ENCODE data around the gene UPK2.

- TF ChIP-seq POLR2AphosphoS5 (IDR thresholded peaks at IDR 0.05; ENCODE audit: borderline replicate concordance, low read depth, low read length) (no peak), FOXP2 (optimal IDR thresholded peaks at IDR 0.05; ENCODE audit: control extremely low read depth, extremely low read length, insufficient read depth) (no peak)
Measured at GRCh38 chr11:118915396-118915795, 40.7 kb upstream of the UPK2 start.
